Measurements from ENCODE around the gene KIRREL1. TPM values are rescaled to one million over a fixed set of nuclear protein-coding genes. Genes with fewer than 3 reads are reported as not detected.

KIRREL1 gene
- total RNA-seq, 1 donor from 2014 or later, result 26.8 TPM

GRCh38 chr1:158146165-158146564 lies 152.7 kb downstream of the KIRREL1 start:
- no peak for DNase-seq (ENCODE audit: low spot score)

DNA sequence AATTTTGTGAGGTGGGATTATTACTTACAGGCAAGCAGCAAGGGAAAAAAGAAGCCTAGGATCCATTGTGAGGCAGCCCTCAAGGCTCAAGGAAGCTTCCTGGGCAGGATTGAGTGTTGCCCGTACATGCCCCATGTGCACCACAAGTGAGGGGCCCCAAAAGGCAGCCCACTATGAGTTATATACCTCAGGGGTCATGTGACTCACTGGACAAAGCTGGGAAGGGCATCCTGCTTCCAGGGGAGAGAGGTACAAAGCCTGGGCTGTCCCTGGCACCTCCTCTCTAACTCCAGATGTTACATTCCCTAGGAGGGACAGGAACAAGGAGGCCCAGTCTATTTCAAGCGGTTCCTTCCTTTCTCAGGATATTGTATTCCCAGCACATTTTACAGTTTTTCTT lies 153.3 kb downstream of the KIRREL1 start:
- no peak for DNase-seq (ENCODE audit: low spot score)

DNA sequence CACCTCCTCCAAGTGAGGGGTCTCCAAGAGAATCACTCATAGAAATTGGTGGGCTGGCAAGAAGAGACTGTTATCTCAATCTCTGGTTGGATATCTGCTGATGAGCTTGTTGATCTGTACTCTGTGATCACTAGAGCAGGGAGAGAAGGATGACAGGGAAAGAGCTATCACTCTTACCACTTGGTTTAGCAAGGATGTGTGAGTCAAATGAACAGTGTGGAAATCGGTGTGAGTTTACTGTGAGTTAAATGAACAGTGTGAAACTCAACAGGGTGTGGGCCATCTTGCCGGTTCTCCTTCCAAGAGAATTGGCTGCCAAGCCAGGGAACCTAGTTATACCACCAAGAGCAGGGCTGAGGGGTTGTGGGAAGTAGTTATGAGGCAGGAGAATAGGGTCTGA lies 154.0 kb downstream of the KIRREL1 start:
- no peak for DNase-seq (ENCODE audit: low spot score)

DNA sequence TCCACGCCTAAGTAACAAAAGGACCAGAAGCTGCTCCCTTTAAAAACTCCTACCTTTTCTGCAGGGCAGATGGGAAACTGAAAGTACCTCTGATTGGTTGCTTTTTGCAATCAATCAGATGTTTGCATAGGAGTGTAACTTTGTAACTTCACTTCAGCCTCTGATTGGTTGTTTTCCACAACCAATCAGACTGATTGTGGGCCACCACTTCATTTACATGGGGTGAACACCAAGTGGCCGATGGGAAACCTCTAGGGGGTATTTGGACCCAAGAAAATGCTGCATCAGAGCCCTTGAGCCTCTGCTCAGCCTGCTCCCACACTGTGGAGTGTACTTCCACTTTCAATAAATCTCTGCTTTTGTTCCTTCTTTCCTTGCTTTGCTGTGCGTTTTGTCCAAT lies 154.4 kb downstream of the KIRREL1 start:
- no peak for DNase-seq (ENCODE audit: low spot score)

DNA sequence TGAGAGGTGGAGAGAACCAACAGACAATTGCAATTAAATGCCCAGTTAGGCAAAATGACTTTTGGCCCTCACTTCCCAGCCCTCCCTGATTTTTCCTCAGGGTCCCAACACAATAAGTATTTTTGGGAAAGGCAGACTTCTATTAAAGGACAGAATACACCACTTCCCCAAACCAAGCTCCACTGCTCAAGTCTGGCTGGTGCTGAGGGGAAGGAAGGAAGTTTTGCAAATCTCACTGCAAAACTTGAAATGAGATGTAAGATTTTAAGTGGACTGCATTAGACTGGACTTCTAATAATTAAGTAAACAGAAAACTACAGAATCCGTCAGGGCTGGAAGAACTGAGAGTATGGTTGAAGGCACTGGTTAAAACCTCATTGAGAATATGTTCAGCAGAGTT lies 155.0 kb downstream of the KIRREL1 start:
- DNase-seq (ENCODE audit: low spot score), result no peak

GRCh38 chr1:158149175-158149574 lies 155.7 kb downstream of the KIRREL1 start:
- DNase-seq (ENCODE audit: low spot score), result no peak

Other genes with a start within 250 kb of the KIRREL1 start
- 0.09 TPM for gene FCRL2, start 216.5 kb upstream of the KIRREL1 start, total RNA-seq
- not detected for gene FCRL1, start 173.5 kb upstream of the KIRREL1 start, total RNA-seq
- gene CD5L, start 151.8 kb upstream of the KIRREL1 start, total RNA-seq, result not detected
- gene CD1D, start 187.2 kb downstream of the KIRREL1 start, total RNA-seq, result 7.2 TPM